Gastrocnemius medialis (tissue), 4 donors: ENCODE results near the gene CYB561A3. TPM values are rescaled to one million over a fixed set of nuclear protein-coding genes. Genes with fewer than 3 reads are reported as not detected.

Experiments
- ATAC-seq, 2 donors: fragments of 150-250 bp; one replicate each; pipeline ENCODE4 v1.9.1; 2016
- DNase-seq, 2 donors: peaks; one replicate each; pipeline ENCODE4 v3.0.0-alpha.2; 2019
- H3K27ac ChIP-seq, 4 donors: fragments of 200-600 bp; sonication (generic); 1 replicate in 1 of 4; 2 replicates in 3 of 4; pipeline ENCODE4 v1.5.1; 2016 to 2018; ENCODE audit warnings: mild to moderate bottlenecking in 2 of 4, moderate library complexity in 1 of 4
- H3K27me3 ChIP-seq, 3 donors: fragments of 200-600 bp; sonication (generic) in 2 of 3; 1 replicate in 1 of 3; 2 replicates in 2 of 3; pipeline versions ENCODE4 v1.5.1 to v1.6.0; 2016 to 2019; ENCODE audit warnings: mild to moderate bottlenecking in 1 of 3, moderate library complexity in 1 of 3
- H3K36me3 ChIP-seq, 2 donors: fragments of 200-600 bp; sonication (generic) in 1 of 2; one replicate each; pipeline ENCODE4 v1.5.1; 2017 to 2018
- H3K4me1 ChIP-seq, 2 donors: fragments of 200-600 bp; sonication (generic) in 1 of 2; one replicate each; pipeline ENCODE4 v1.5.1; 2016 to 2017; ENCODE audit warnings: mild to moderate bottlenecking in 2 of 2
- H3K4me3 ChIP-seq, 4 donors: fragments of 200-600 bp; sonication (generic) in 3 of 4; 1 replicate in 1 of 4; 2 replicates in 3 of 4; pipeline ENCODE4 v1.5.1; 2016 to 2019; ENCODE audit warnings: mild to moderate bottlenecking in 2 of 4
- H3K9me3 ChIP-seq, 3 donors: fragments of 200-600 bp; sonication (generic) in 2 of 3; 1 replicate in 1 of 3; 2 replicates in 2 of 3; pipeline ENCODE4 v1.5.1; 2016 to 2019
- CTCF ChIP-seq, 5 experiments: fragments of 450-650 bp in 3 of 5; fragments of 200-600 bp in 2 of 5; sonication (generic) in 2 of 5; IDR thresholded peaks in 4 of 5; conservative IDR thresholded peaks in 1 of 5; 1 replicate in 4 of 5; 2 replicates in 1 of 5; pipeline ENCODE4 v1.5.1; 2016 to 2019; ENCODE audit warnings: antibody characterized with exemption in 5 of 5, mild to moderate bottlenecking in 3 of 5, moderate library complexity in 3 of 5
- POLR2A ChIP-seq, 2 donors: fragments of 450-650 bp; IDR thresholded peaks; one replicate each; pipeline ENCODE4 v1.6.1; 2017; ENCODE audit warnings: antibody characterized with exemption in 2 of 2, mild to moderate bottlenecking in 2 of 2, moderate library complexity in 2 of 2
- in situ Hi-C, 4 donors: fragments of 200-750 bp; cut with MboI; loops; one replicate each; pipeline versions ENCODE4 v1.15.0 to v1.8.0; 2017; ENCODE audit warnings: low sequenced_read_pairs in 4 of 4
- intact Hi-C: fragments of 100-400 bp; cut with DNase I; formaldehyde crosslinking; loops from one replicate; pipeline ENCODE4 v1.15.1; 2023; ENCODE audit warnings: low total_unique reads
- total RNA-seq, 4 donors: library from RNA; depleted of rRNA; stranded (reverse); fragments of >200 nt; gene quantifications; one replicate each; pipeline versions ENCODE4 v1.1.0 to v1.2.3, GENCODE V29; 2016

CYB561A3 gene
- total RNA-seq, 4 donors from 2014 or later: 23.7 to 56.6 (median 26.4) TPM

- intact Hi-C loops: no loop called here
- peaks cover 0 to 33% of the 10 kb centered on the region in 2 donors for H3K36me3 ChIP-seq
- no peak overlapping the region for H3K4me3 ChIP-seq
- H3K27me3 ChIP-seq: no peaks in the 10 kb centered on the region
- H3K4me1 ChIP-seq: no peaks in the 10 kb centered on the region
- no peak overlapping the region for H3K27ac ChIP-seq
- in situ Hi-C loops: no loop called here
- no peaks in the 10 kb centered on the region for H3K9me3 ChIP-seq
- ATAC-seq (no peak), DNase-seq (no peak)
- TF ChIP-seq POLR2A (IDR thresholded peaks at IDR 0.05): no peak
- no peak for TF ChIP-seq CTCF (IDR thresholded peaks at IDR 0.05 in 4 of 5, conservative IDR thresholded peaks at IDR 0.05 in 1 of 5)
These were observed 16.5 kb downstream of the CYB561A3 start for GRCh38 chr11:61345170-61345610.

DNA sequence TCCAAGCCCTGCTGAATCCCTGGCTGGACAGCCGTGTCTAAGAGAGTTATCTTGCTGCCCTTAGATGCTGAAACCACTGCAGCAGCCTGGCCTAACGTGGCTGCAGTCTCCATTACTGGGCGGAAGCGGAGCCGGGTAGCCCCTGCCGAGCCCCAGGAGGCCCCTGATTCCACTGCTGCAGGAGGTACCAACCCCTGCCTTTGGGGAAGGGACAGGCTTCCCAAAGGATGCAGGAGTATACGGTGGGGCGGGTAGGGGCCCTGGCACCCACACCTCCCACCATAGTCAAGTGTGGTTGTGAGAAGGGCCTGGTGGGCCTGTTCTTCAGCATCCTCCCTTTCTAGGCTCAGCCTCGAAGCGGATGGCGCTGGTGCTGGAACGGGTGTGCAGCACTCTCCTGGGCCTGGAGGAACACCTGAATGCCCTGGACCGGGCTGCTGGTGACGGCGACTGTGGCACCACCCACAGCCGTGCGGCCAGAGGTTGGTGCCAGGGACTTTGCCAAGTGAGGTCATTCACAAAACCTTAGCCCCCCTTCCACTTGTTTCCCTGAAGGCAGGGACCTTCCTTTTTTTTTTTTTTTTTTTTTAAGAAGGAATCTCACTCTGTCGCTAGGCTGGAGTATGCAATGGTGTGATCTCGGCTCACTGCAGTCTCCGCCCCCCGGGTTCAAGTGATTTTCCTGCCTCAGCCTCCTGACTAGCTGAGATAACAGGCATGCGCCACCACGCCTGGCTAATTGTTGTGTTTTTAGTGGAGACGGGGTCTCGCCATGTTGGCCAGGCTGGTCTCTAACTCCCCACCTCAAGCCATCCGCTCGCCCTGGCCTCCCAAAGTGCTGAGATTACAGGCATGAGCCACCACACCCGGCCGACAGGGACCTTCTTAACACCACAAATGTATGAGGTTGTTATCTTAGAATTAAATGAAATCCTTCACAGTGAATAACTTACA lies 17.6 kb downstream of the CYB561A3 start:
- Histone ChIP-seq H3K9me3 (no peaks in the 10 kb centered on the region), H3K4me3 (no peak overlapping the region), H3K27ac (no peak overlapping the region), H3K36me3 (peaks cover 0 to 22% of the 10 kb centered on the region in 2 donors), H3K27me3 (no peaks in the 10 kb centered on the region), H3K4me1 (no peaks in the 10 kb centered on the region)
- in situ Hi-C loops: no loop called here
- ATAC-seq (no peak), DNase-seq (no peak)
- TF ChIP-seq POLR2A (IDR thresholded peaks at IDR 0.05): no peak
- no peak for TF ChIP-seq CTCF (IDR thresholded peaks at IDR 0.05 in 4 of 5, conservative IDR thresholded peaks at IDR 0.05 in 1 of 5)
- intact Hi-C loops: no loop called here

DNA sequence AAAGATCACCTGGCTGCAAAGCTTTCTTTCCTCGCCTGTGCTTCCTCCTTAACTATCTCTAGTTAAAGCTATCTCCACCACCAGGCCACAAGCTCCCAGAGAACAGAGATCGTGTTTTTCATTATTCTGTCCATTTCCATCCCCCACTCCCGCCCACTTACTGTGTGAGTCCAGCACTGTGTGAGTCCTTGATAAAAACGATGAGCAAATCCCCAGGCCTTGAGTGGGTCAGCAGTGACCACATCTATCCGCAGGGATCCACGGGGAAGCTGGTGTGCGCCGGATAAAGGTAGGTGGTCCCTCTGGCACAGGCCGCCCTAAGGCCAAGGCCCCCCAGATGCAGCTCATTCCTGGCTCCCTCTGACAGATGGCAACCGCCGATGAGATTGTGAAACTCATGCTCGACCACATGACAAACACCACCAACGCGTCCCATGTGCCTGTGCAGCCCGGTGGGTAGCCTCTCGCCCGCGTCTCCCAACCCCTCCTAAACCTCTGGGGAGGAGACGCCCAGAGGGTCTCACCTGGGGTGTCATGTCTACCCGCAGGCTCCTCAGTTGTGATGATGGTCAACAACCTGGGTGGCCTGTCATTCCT lies 19.4 kb downstream of the CYB561A3 start:
- Histone ChIP-seq H3K4me3 (no peak overlapping the region), H3K27ac (no peak overlapping the region), H3K27me3 (no peaks in the 10 kb centered on the region), H3K36me3 (peaks cover 0 to 16% of the 10 kb centered on the region in 2 donors), H3K9me3 (no peaks in the 10 kb centered on the region), H3K4me1 (no peaks in the 10 kb centered on the region)
- in situ Hi-C loops (no loop called here), intact Hi-C loops (no loop called here)
- TF ChIP-seq CTCF (IDR thresholded peaks at IDR 0.05 in 4 of 5, conservative IDR thresholded peaks at IDR 0.05 in 1 of 5): no peak
- no peak for TF ChIP-seq POLR2A (IDR thresholded peaks at IDR 0.05)
- ATAC-seq (no peak), DNase-seq (no peak)

- no peaks in the 10 kb centered on the region for H3K4me1 ChIP-seq
- ATAC-seq (no peak), DNase-seq (no peak)
- H3K36me3 ChIP-seq: peaks cover 0 to 16% of the 10 kb centered on the region in 2 donors
- no peak for TF ChIP-seq POLR2A (IDR thresholded peaks at IDR 0.05)
- TF ChIP-seq CTCF (IDR thresholded peaks at IDR 0.05 in 4 of 5, conservative IDR thresholded peaks at IDR 0.05 in 1 of 5): no peak
- in situ Hi-C loops (no loop called here), intact Hi-C loops (no loop called here)
- no peak overlapping the region for H3K27ac ChIP-seq
- H3K4me3 ChIP-seq: no peak overlapping the region
- H3K27me3 ChIP-seq: no peaks in the 10 kb centered on the region
- H3K9me3 ChIP-seq: no peaks in the 10 kb centered on the region
These were observed 20.0 kb downstream of the CYB561A3 start for GRCh38 chr11:61341706-61342105.
